Upper lobe of left lung (tissue), 4 donors: Measurements from ENCODE around the gene ASIC1.

Source experiments
- CTCF ChIP-seq, 6 experiments: fragments of 450-650 bp in 4 of 6; fragments of 200-600 bp in 2 of 6; sonication (generic) in 2 of 6; IDR thresholded peaks; one replicate each; pipeline ENCODE4 v1.5.1; 2016 to 2019; ENCODE audit warnings: antibody characterized with exemption in 6 of 6
- EP300 ChIP-seq, 4 donors: sonication (generic); formaldehyde crosslinking; IDR thresholded peaks; one replicate each; pipeline ENCODE4 v1.5.1; 2017; ENCODE audit warnings: antibody characterized with exemption in 4 of 4, control low read depth in 2 of 4
- POLR2A ChIP-seq, 4 donors: fragments of 450-650 bp; IDR thresholded peaks; one replicate each; pipeline ENCODE4 v1.5.1; 2016 to 2017; ENCODE audit warnings: antibody characterized with exemption in 4 of 4, mild to moderate bottlenecking in 2 of 4

GRCh38 chr12:50078281-50078680, 20.9 kb downstream of the ASIC1 start:
- no peak for TF ChIP-seq CTCF (IDR thresholded peaks at IDR 0.05)
- TF ChIP-seq EP300 (IDR thresholded peaks at IDR 0.05): no peak
- no peak for TF ChIP-seq POLR2A (IDR thresholded peaks at IDR 0.05)
